Activated B cell treated with CpG ODN at 0.5 μM for 24 hours (primary cell): ENCODE measurements around the gene GBX1. TPM values are rescaled to one million over a fixed set of nuclear protein-coding genes. Genes with fewer than 3 reads are reported as not detected.

Source experiments
- ATAC-seq: fragments of 200-7000 bp; cut with Tn5 transposase; one replicate; pipeline ENCODE4 v1.10.0; 2021; ENCODE audit warnings: low read depth, mild to moderate bottlenecking, moderate library complexity
- CTCF ChIA-PET: fragments of 350-600 bp; sonication (Branson Sonifier 250); formaldehyde crosslinking; loops from one replicate; lab custom pipeline; 2021; ENCODE audit warnings: antibody characterized with exemption; lab: Charles Lee
- POLR2A ChIA-PET: fragments of 350-600 bp; sonication (Branson Sonifier 250); formaldehyde crosslinking; loops from one replicate; lab custom pipeline; 2021; ENCODE audit warnings: antibody characterized with exemption; lab: Charles Lee
- DNase-seq: peaks from one replicate; pipeline ENCODE4 v3.0.0; 2022
- H3K27ac Mint-ChIP-seq: one replicate; pipeline ENCODE4 v1.8.0; 2020; ENCODE audit warnings: mixed read lengths
- H3K27me3 Mint-ChIP-seq: one replicate; pipeline ENCODE4 v1.8.0; 2021; ENCODE audit warnings: mixed read lengths
- H3K36me3 Mint-ChIP-seq: one replicate; pipeline ENCODE4 v1.8.0; 2021; ENCODE audit warnings: low read depth, mixed read lengths
- H3K4me1 Mint-ChIP-seq: one replicate; pipeline ENCODE4 v1.8.0; 2021; ENCODE audit warnings: mixed read lengths
- H3K4me3 Mint-ChIP-seq: one replicate; pipeline ENCODE4 v1.8.0; 2020; ENCODE audit warnings: mild to moderate bottlenecking, mixed read lengths
- H3K9me3 Mint-ChIP-seq: one replicate; pipeline ENCODE4 v1.8.0; 2020; ENCODE audit warnings: mixed read lengths
- intact Hi-C: fragments of 100-400 bp; cut with micrococcal nuclease; formaldehyde crosslinking; loops from one replicate; pipeline ENCODE4 v1.15.1; 2024
- total RNA-seq: library from RNA; stranded (reverse); gene quantifications from 2 replicates; pipeline ENCODE4 v1.2.3, GENCODE V29; 2022
- TF ChIP-seq, protein P1 (sequence below): fragments of 200-600 bp; IDR thresholded peaks from one replicate; pipeline ENCODE4 v1.8.0; 2022; ENCODE audit warnings: antibody characterized with exemption, mild to moderate bottlenecking

GBX1 gene
- total RNA-seq, 1 donor from 2014 or later: not detected

DNA sequence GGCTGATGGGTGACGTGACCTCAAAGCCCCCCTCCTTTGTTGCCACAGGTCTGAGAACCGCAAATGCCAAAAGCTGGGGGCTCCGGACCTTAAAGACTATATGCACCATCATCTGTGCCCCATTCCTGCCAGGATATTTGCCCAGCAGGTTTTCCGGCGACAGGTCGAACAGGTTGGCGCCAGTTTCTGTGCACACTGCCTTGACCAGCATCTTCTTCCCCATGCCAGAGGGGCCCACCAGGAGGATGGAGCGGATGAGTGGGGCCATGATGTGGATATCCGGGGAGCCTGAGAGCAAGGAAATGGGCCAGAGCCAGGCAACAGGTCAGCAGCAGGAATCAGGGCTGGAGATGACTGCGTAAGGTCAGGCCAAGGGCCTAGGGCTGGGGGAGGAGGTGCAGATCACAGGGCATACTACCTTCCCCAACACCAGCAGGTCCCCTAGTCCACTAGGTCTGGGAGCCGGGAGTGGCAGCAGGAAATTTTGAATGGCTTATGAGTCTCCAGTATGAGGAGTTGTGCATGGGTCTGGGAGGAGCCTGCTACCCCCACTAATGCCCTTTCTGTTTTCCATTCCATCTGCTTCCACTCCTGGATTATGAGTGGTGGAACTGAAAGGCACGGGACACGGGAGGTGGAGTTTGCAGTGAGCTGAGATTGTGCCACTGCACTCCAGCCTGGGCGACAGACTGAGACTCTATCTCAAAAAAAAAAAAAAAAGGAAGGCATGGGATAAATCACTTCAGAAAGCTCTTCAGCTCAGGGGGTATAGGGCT, 25.9 kb upstream of the GBX1 start:
- Mint-ChIP-seq H3K36me3 (no peaks in the 10 kb centered on the region), H3K4me1 (no peaks in the 10 kb centered on the region), H3K4me3 (no peak overlapping the region), H3K27ac (no peak overlapping the region), H3K9me3 (no peaks in the 10 kb centered on the region), H3K27me3 (peaks cover 19% of the 10 kb centered on the region)
- ATAC-seq (no peak), DNase-seq (no peak)
- ChIA-PET POLR2A (no interaction called here), CTCF (no interaction called here)
- intact Hi-C loops: no loop called here
- TF ChIP-seq, protein P1, sequence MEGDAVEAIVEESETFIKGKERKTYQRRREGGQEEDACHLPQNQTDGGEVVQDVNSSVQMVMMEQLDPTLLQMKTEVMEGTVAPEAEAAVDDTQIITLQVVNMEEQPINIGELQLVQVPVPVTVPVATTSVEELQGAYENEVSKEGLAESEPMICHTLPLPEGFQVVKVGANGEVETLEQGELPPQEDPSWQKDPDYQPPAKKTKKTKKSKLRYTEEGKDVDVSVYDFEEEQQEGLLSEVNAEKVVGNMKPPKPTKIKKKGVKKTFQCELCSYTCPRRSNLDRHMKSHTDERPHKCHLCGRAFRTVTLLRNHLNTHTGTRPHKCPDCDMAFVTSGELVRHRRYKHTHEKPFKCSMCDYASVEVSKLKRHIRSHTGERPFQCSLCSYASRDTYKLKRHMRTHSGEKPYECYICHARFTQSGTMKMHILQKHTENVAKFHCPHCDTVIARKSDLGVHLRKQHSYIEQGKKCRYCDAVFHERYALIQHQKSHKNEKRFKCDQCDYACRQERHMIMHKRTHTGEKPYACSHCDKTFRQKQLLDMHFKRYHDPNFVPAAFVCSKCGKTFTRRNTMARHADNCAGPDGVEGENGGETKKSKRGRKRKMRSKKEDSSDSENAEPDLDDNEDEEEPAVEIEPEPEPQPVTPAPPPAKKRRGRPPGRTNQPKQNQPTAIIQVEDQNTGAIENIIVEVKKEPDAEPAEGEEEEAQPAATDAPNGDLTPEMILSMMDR: no peak

DNA sequence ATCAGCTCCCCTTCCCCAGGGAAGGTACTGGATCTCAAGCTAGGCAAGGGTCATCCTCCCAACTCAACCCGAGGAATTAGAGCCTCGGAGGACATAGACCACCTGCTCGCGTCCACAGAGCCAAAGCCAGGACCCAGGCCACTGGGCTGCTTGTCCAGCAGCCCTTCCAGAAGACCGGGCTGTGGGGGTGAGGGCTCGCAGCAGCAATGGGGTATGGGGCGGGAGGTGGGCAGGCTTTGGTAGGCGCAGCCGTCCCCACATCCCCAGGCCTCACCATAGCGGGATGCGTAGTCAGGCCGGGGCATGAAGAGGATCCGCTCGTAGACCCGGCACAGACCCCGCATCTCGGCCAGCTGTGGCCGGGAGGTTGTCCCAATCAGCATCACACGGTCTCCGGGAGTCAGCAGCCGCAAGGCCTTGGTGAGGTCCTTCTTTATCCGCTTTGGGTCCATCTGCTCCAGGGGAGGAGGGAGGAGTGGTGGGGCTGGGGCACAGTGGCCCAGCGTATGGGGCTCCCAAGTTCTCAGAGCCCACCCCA, 24.6 kb upstream of the GBX1 start:
- TF ChIP-seq, protein P1: no peak
- no peak for DNase-seq
- intact Hi-C loops: no loop called here
- Mint-ChIP-seq H3K27ac (no peak overlapping the region), H3K4me1 (peaks cover 4% of the 10 kb centered on the region), H3K4me3 (no peak overlapping the region), H3K36me3 (no peaks in the 10 kb centered on the region), H3K9me3 (no peaks in the 10 kb centered on the region), H3K27me3 (peaks cover 23% of the 10 kb centered on the region)
- POLR2A ChIA-PET: interaction anchor here (0.6 kb wide), 1 partner anchor 85 kb away, joined by 3 read pairs; no protein-coding TSS in a partner anchor
- ATAC-seq: no peak
- CTCF ChIA-PET: no interaction called here

DNA sequence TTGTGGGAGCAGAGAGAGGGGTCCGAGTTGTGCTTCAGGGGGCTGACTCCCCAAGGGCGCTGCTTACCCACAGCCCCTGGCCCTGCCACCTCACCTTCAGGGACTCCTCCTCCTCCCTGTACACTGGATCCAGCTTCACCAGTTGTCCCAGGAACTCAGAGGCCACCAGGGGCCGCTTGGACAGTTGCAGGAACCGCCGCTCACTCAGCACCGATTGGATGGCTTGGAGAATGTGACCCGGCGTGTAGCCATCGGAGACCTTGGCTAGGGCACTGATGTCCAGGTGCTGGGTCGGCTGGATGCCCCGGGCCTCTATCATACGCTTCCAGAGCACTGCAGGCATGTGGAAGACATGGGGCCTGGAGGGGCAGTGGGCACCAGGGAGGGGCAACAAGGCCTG, 24.1 kb upstream of the GBX1 start:
- ATAC-seq (no peak), DNase-seq (no peak)
- no peak overlapping the region for H3K4me3 Mint-ChIP-seq
- H3K27me3 Mint-ChIP-seq: peaks cover 26% of the 10 kb centered on the region
- POLR2A ChIA-PET: interaction anchor here (0.6 kb wide), 1 partner anchor 85 kb away, joined by 3 read pairs; no protein-coding TSS in a partner anchor
- intact Hi-C loops: no loop called here
- H3K9me3 Mint-ChIP-seq: no peaks in the 10 kb centered on the region
- no peaks in the 10 kb centered on the region for H3K36me3 Mint-ChIP-seq
- no peak overlapping the region for H3K27ac Mint-ChIP-seq
- peaks cover 4% of the 10 kb centered on the region for H3K4me1 Mint-ChIP-seq
- CTCF ChIA-PET: no interaction called here
- TF ChIP-seq, protein P1: no peak

DNA sequence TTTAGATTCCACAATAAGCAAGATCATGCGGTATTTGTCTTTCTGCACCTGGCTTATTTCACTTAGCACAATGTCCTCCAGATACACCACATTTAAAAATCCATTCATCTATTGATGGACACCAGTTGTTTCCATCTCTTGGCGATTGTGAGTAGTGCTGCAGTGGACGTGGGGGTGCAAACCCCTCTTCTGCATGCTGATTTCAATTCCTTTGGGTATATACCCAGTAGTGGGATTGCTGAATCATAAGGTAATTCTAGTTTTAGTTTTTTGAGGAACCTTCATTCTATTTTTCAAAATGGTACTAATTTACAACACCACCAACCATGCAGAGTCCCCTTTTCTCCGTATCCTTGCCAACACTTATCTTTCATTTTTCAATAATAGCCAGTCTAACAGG, 21.5 kb upstream of the GBX1 start:
- intact Hi-C loops: no loop called here
- TF ChIP-seq, protein P1: no peak
- ATAC-seq (no peak), DNase-seq (no peak)
- no peaks in the 10 kb centered on the region for H3K9me3 Mint-ChIP-seq
- H3K4me1 Mint-ChIP-seq: peaks cover 4% of the 10 kb centered on the region
- ChIA-PET POLR2A (no interaction called here), CTCF (no interaction called here)
- no peak overlapping the region for H3K4me3 Mint-ChIP-seq
- peaks cover 32% of the 10 kb centered on the region for H3K27me3 Mint-ChIP-seq
- no peak overlapping the region for H3K27ac Mint-ChIP-seq
- H3K36me3 Mint-ChIP-seq: no peaks in the 10 kb centered on the region

DNA sequence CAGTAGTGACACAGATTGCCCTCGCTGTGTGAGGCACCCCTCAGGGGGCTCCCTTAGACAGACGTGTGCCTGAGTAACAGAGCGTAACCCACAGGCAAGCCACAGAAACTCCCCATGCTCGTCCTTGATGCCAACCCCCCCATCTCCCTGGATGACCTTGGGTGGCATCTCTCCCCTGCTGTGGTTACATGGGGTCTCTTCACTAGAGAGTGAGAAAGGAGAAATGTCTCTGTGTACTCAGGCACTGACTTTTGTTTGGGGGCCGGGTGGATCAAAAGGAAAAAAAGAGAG, 20.7 kb upstream of the GBX1 start:
- Mint-ChIP-seq H3K4me1 (peaks cover 4% of the 10 kb centered on the region), H3K27ac (no peak overlapping the region), H3K36me3 (no peaks in the 10 kb centered on the region), H3K4me3 (no peak overlapping the region), H3K27me3 (peaks cover 31% of the 10 kb centered on the region), H3K9me3 (no peaks in the 10 kb centered on the region)
- CTCF ChIA-PET: no interaction called here
- TF ChIP-seq, protein P1: no peak
- intact Hi-C loops: no loop called here
- ATAC-seq (no peak), DNase-seq (no peak)
- POLR2A ChIA-PET: interaction anchor here (1.0 kb wide), 1 partner anchor 39 kb away, joined by 3 read pairs; the partner anchor contains the start of gene ABCF2
